Endothelial cell of umbilical vein (primary cell): Measurements from ENCODE around the gene FHOD3.

ENCODE experiments used
- EZH2 ChIP-seq: IDR thresholded peaks from 2 replicates; pipeline ENCODE4 v1.6.1; 2012; ENCODE audit warnings: borderline replicate concordance, low read depth, mild to moderate bottlenecking, moderate library complexity, low read length, inconsistent platforms; ENCODE audit not compliant: severe bottlenecking
- FOS ChIP-seq: IDR thresholded peaks from 2 replicates; pipeline ENCODE4 v1.6.1; 2011; ENCODE audit warnings: mild to moderate bottlenecking, low read length, moderate library complexity, borderline replicate concordance; ENCODE audit not compliant: insufficient read depth
- GATA2 ChIP-seq: IDR thresholded peaks from 2 replicates; pipeline ENCODE4 v1.7.0; 2011; ENCODE audit warnings: low read depth, mild to moderate bottlenecking, moderate library complexity, mixed read lengths, low read length; ENCODE audit not compliant: insufficient read length, insufficient read depth
- JUN ChIP-seq: IDR thresholded peaks from 2 replicates; pipeline ENCODE4 v1.6.1; 2011; ENCODE audit warnings: borderline replicate concordance, low read depth; ENCODE audit not compliant: insufficient read length, insufficient read depth
- MYC ChIP-seq: IDR thresholded peaks from one replicate; pipeline ENCODE4 v1.6.1; 2011; ENCODE audit warnings: mild to moderate bottlenecking, low read depth, low read length
- POLR2A ChIP-seq: IDR thresholded peaks from 2 replicates; pipeline ENCODE4 v1.6.1; 2012; ENCODE audit warnings: low read depth, mild to moderate bottlenecking, control low read depth, low read length
- POLR2AphosphoS5 ChIP-seq: IDR thresholded peaks from 2 replicates; pipeline ENCODE4 v1.6.1; 2012; ENCODE audit warnings: low read depth, mild to moderate bottlenecking, control low read depth, low read length, moderate library complexity; ENCODE audit not compliant: insufficient read depth
- TF ChIP-seq, protein P1 (sequence below), 2 donors: IDR thresholded peaks; 1 replicate in 1 of 2; 2 replicates in 1 of 2; pipeline ENCODE4 v1.5.1; 2011; ENCODE audit warnings: low read length in 2 of 2, mild to moderate bottlenecking in 2 of 2, moderate library complexity in 2 of 2, control low read depth in 1 of 2, inconsistent platforms in 1 of 2, low read depth in 1 of 2; ENCODE audit not compliant: insufficient read depth in 1 of 2; ENCODE audit errors: extremely low read depth in 1 of 2
- TF ChIP-seq, protein P2 (sequence below): IDR thresholded peaks from 2 replicates; pipeline ENCODE4 v1.6.1; 2011; ENCODE audit not compliant: insufficient read depth, insufficient read length

DNA sequence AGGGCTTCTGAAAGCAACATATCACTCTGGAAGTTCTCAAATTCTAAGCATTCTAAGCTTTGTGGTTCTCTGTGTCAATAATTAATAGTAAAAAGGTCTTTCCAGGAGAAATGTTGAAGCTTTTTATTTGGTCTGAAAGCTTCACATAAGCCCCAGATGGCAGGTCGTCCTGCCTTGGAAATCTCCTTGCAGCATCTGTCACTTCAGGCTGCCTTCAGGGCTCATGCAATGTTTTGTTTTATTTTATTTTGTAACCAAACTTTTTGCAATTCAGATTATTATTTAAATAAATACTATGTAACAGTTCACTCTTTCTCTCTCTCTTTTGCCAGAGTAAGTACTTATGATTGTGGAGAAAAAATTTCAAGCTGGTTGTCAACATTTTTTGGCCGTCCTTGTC, 46.7 kb upstream of the FHOD3 start:
- no peak for TF ChIP-seq EZH2
- TF ChIP-seq, protein P1, sequence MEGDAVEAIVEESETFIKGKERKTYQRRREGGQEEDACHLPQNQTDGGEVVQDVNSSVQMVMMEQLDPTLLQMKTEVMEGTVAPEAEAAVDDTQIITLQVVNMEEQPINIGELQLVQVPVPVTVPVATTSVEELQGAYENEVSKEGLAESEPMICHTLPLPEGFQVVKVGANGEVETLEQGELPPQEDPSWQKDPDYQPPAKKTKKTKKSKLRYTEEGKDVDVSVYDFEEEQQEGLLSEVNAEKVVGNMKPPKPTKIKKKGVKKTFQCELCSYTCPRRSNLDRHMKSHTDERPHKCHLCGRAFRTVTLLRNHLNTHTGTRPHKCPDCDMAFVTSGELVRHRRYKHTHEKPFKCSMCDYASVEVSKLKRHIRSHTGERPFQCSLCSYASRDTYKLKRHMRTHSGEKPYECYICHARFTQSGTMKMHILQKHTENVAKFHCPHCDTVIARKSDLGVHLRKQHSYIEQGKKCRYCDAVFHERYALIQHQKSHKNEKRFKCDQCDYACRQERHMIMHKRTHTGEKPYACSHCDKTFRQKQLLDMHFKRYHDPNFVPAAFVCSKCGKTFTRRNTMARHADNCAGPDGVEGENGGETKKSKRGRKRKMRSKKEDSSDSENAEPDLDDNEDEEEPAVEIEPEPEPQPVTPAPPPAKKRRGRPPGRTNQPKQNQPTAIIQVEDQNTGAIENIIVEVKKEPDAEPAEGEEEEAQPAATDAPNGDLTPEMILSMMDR (IDR thresholded peaks at IDR 0.05; ENCODE audit: extremely low read depth in 1 of 2, insufficient read depth in 1 of 2, low read depth in 1 of 2, low read length in 2 of 2), result no peak
- no peak for TF ChIP-seq JUN
- TF ChIP-seq POLR2AphosphoS5, result no peak
- no peak for TF ChIP-seq MYC
- TF ChIP-seq POLR2A, result no peak
- no peak for TF ChIP-seq GATA2
- no peak for TF ChIP-seq FOS
- TF ChIP-seq, protein P2, sequence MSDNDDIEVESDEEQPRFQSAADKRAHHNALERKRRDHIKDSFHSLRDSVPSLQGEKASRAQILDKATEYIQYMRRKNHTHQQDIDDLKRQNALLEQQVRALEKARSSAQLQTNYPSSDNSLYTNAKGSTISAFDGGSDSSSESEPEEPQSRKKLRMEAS, result no peak
